GM12878 (cell line): ENCODE measurements around the gene LRRC58. TPM values are rescaled to one million over a fixed set of nuclear protein-coding genes. Genes with fewer than 3 reads are reported as not detected.

Experiments used
- ATAC-seq: fragments of 200-7000 bp; cut with Tn5 transposase; 3 replicates; pipeline ENCODE4 v1.9.1; 2020; ENCODE audit warnings: mild to moderate bottlenecking, moderate library complexity
- BruUV-seq: library from RNA; stranded (reverse); fragments of 400-500 nt; replicated peaks from 2 replicates; lab custom pipeline; 2021; lab: Mats Ljungman, UMichigan
- CTCF ChIA-PET: fragments of 300-600 bp; sonication (Branson Sonifier 250); formaldehyde crosslinking; extraction: SDS; loops from one replicate; lab custom pipeline; 2021; ENCODE audit warnings: inconsistent platforms; lab: Yijun Ruan, JAX
- POLR2A ChIA-PET: fragments of 350-600 bp; formaldehyde crosslinking; extraction: SDS; loops from one replicate; lab custom pipeline; 2021; ENCODE audit warnings: inconsistent platforms; lab: Charles Lee
- RAD21 ChIA-PET: fragments of 300-600 bp; sonication (Branson Sonifier 250); formaldehyde crosslinking; loops from one replicate; lab custom pipeline; 2023; ENCODE audit warnings: antibody characterized with exemption; ENCODE audit not compliant: unreplicated experiment; lab: Charles Lee
- SMC1A ChIA-PET: fragments of 300-600 bp; sonication (Branson Sonifier 250); formaldehyde crosslinking; loops from one replicate; lab custom pipeline; 2023; ENCODE audit not compliant: unreplicated experiment, uncharacterized antibody; lab: Charles Lee
- DNase-seq: peaks from one replicate; pipeline ENCODE4 v3.0.0-alpha.2; 2011; ENCODE audit warnings: low read depth, low spot score
- FAIRE-seq: peaks from 3 replicates; lab custom pipeline; 2011; peaks lifted over from hg19 to GRCh38; lab: Jason Lieb, UNC
- H2AFZ ChIP-seq: 2 replicates; pipeline ENCODE4 v1.6.0; 2011; ENCODE audit warnings: low read depth, low read length, control low read depth; ENCODE audit not compliant: control insufficient read depth
- H3K27ac ChIP-seq: 2 replicates; pipeline ENCODE4 v1.5.1; 2011; ENCODE audit warnings: control low read depth; ENCODE audit not compliant: control insufficient read depth, insufficient read depth
- H3K27me3 ChIP-seq, 2 experiments: replicated peaks in 1 of 2; 2 replicates each; pipeline versions ENCODE4 v1.6.0 to v1.6.1; 2011; ENCODE audit warnings: low read length in 1 of 2; ENCODE audit not compliant: control insufficient read depth in 2 of 2, insufficient read depth in 2 of 2
- H3K36me3 ChIP-seq, 2 experiments: 2 replicates each; pipeline ENCODE4 v1.5.1; 2011; ENCODE audit warnings: low read length in 1 of 2; ENCODE audit not compliant: control insufficient read depth in 2 of 2, insufficient read depth in 2 of 2
- H3K4me1 ChIP-seq: 2 replicates; pipeline ENCODE4 v1.6.1; 2011; ENCODE audit warnings: mild to moderate bottlenecking, low read length, moderate library complexity, mixed read lengths; ENCODE audit not compliant: control insufficient read depth, insufficient read depth
- H3K4me2 ChIP-seq: 2 replicates; pipeline ENCODE4 v1.6.0; 2011; ENCODE audit warnings: control low read depth; ENCODE audit not compliant: control insufficient read depth, insufficient read depth
- H3K4me3 ChIP-seq: fragments of 200-600 bp; sonication (generic); 2 replicates; pipeline ENCODE4 v1.5.1; 2016
- H3K79me2 ChIP-seq: 2 replicates; pipeline ENCODE4 v1.6.0; 2011; ENCODE audit warnings: low read length; ENCODE audit not compliant: control insufficient read depth, insufficient read depth
- H3K9ac ChIP-seq: 2 replicates; pipeline ENCODE4 v1.8.0; 2011; ENCODE audit warnings: low read length, control low read depth, mixed read lengths; ENCODE audit not compliant: control insufficient read depth, insufficient read depth
- H3K9me3 ChIP-seq: replicated peaks from 3 replicates; pipeline ENCODE4 v1.5.1; 2011; ENCODE audit warnings: mild to moderate bottlenecking, low read length; ENCODE audit not compliant: control insufficient read depth, insufficient read depth
- H4K20me1 ChIP-seq: 2 replicates; pipeline ENCODE4 v1.6.0; 2011; ENCODE audit not compliant: control insufficient read depth, insufficient read depth
- CHD4 ChIP-seq: fragments of 200-600 bp; sonication (generic); IDR thresholded peaks from 2 replicates; pipeline ENCODE4 v1.6.1; 2016; ENCODE audit warnings: mild to moderate bottlenecking
- IKZF2 ChIP-seq, 2 experiments: fragments of 450-650 bp; IDR thresholded peaks; 2 replicates each; pipeline ENCODE4 v1.6.1; 2017; ENCODE audit warnings: mild to moderate bottlenecking in 2 of 2, moderate library complexity in 2 of 2
- MXI1 ChIP-seq: fragments of 150-350 bp; IDR thresholded peaks from 2 replicates; pipeline ENCODE4 v1.6.1; 2011; ENCODE audit warnings: low read depth, mild to moderate bottlenecking, inconsistent platforms, low read length, improper control_type of control experiment
- NBN ChIP-seq: fragments of 450-650 bp; IDR thresholded peaks from 2 replicates; pipeline ENCODE4 v1.6.1; 2016
- PAX8 ChIP-seq: fragments of 450-650 bp; IDR thresholded peaks from 2 replicates; pipeline ENCODE4 v1.6.1; 2017; ENCODE audit warnings: mild to moderate bottlenecking, moderate library complexity
- PKNOX1 ChIP-seq: fragments of 450-650 bp; IDR thresholded peaks from 2 replicates; pipeline ENCODE4 v1.6.1; 2016; ENCODE audit warnings: mild to moderate bottlenecking
- RBBP5 ChIP-seq: fragments of 200-600 bp; sonication (generic); conservative IDR thresholded peaks from 2 replicates; pipeline ENCODE4 v1.6.1; 2016
- RCOR1 ChIP-seq: conservative IDR thresholded peaks from 2 replicates; pipeline ENCODE4 v1.6.1; 2012; ENCODE audit warnings: low read depth, low read length, improper control_type of control experiment
- SKIL ChIP-seq: fragments of 450-650 bp; IDR thresholded peaks from 2 replicates; pipeline ENCODE4 v1.6.1; 2017; ENCODE audit warnings: mild to moderate bottlenecking, low read depth, inconsistent platforms; ENCODE audit not compliant: poor library complexity, severe bottlenecking
- SMAD5 ChIP-seq: IDR thresholded peaks from 2 replicates; pipeline ENCODE4 v1.6.1; 2016; ENCODE audit warnings: antibody characterized with exemption, low read depth
- SMC3 ChIP-seq: IDR thresholded peaks from 2 replicates; pipeline ENCODE4 v1.6.1; 2011; ENCODE audit warnings: low read length, improper control_type of control experiment, borderline replicate concordance
- TARDBP ChIP-seq: IDR thresholded peaks from 2 replicates; pipeline ENCODE4 v1.6.1; 2016; ENCODE audit warnings: borderline replicate concordance
- ZNF217 ChIP-seq: fragments of 450-650 bp; IDR thresholded peaks from 2 replicates; pipeline ENCODE4 v1.6.1; 2017; ENCODE audit warnings: antibody characterized with exemption, mild to moderate bottlenecking
- WGBS: methylation state at CpG from one replicate; pipeline ENCODE4 v1.1.6; 2016; ENCODE audit warnings: low lambda C conversion rate; ENCODE audit not compliant: insufficient replicate concordance, insufficient coverage; ENCODE audit errors: missing lambda C conversion rate; 5-methylcytosine and 5-hydroxymethylcytosine counted together
- in situ Hi-C: fragments of 300-500 bp; cut with MboI; formaldehyde crosslinking; loops from 9 replicates; pipeline ENCODE4 v1.14.3; 2018; ENCODE audit warnings: mixed read lengths
- intact Hi-C: fragments of 100-400 bp; cut with micrococcal nuclease; formaldehyde crosslinking; loops from one replicate; pipeline ENCODE4 v1.14.2; 2022; ENCODE audit not compliant: unreplicated experiment
- polyA plus RNA-seq, 11 experiments: library from polyadenylated mRNA; depleted of rRNA in 4 of 11; unstranded in 6 of 11; stranded (reverse) in 5 of 11; fragments of >200 nt; fragmentation: Nextera tagmentation in 4 of 11; fragmentation: Illumina TruSeq in 1 of 11; extraction: Ambion mirVana in 4 of 11; extraction: Trizol in 1 of 11; gene quantifications; 1 replicate in 1 of 11; 2 replicates in 10 of 11; pipeline versions ENCODE4 v1.2.1 to v1.2.3, GENCODE V29; 2011 to 2016; ENCODE audit warnings: inconsistent platforms in 2 of 11, missing spikeins in 2 of 11, low read depth in 1 of 11
- total RNA-seq, 4 experiments: library from RNA; depleted of rRNA in 3 of 4; stranded (reverse); fragments of >200 nt in 3 of 4; fragmentation: Illumina TruSeq in 1 of 4; extraction: Trizol in 1 of 4; gene quantifications; 2 replicates each; pipeline versions ENCODE4 v1.2.1 to v1.2.3, GENCODE V29; 2013 to 2021

The LRRC58 gene
- total and polyA plus RNA-seq, 10 of the 15 experiments (the other 5 are each of a cell fraction or from before 2014, with no cell fraction given), result 7.7 to 29.5 (median 18.8) TPM

GRCh38 chr3:120286465-120286864, 62.7 kb downstream of the LRRC58 start:
- WGBS, result 38% methylated on average over 2 of the region's 2 CpGs
- H3K27me3 ChIP-seq, result peaks cover 0 to 8% of the 10 kb centered on the region in 2 experiments; a peak in 3 of 4 replicates
- H3K9me3 ChIP-seq, result no peaks in the 10 kb centered on the region; the same call in 1 of the 3 replicates
- H3K4me3 ChIP-seq, result no peak overlapping the region
- in situ Hi-C loops (no loop called here), intact Hi-C loops (no loop called here)
- no peak for FAIRE-seq
- H3K79me2 ChIP-seq, result no peaks in the 10 kb centered on the region
- no peak overlapping the region for H3K27ac ChIP-seq
- H2AFZ ChIP-seq, result no peak overlapping the region
- no peak for DNase-seq
- no peak for ATAC-seq
- ChIA-PET POLR2A (no interaction called here), CTCF (no interaction called here), SMC1A (no interaction called here), RAD21 (no interaction called here)
- BruUV-seq, result no TSS peak
- TF ChIP-seq MXI1 (no peak), SMAD5 (no peak), SMC3 (no peak), ZNF217 (no peak), RBBP5 (no peak), PAX8 (no peak), IKZF2 (IDR thresholded peaks at IDR 0.05) (no peak), SKIL (no peak), RCOR1 (no peak), NBN (no peak), CHD4 (no peak), TARDBP (no peak), PKNOX1 (no peak)
- no peaks in the 10 kb centered on the region for H3K36me3 ChIP-seq
- H4K20me1 ChIP-seq, result no peaks in the 10 kb centered on the region
- no peak overlapping the region for H3K9ac ChIP-seq
- no peaks in the 10 kb centered on the region for H3K4me1 ChIP-seq
- no peak overlapping the region for H3K4me2 ChIP-seq
